HepG2 (cell line): ENCODE data around the gene SECTM1. TPM values are rescaled to one million over a fixed set of nuclear protein-coding genes. Genes with fewer than 3 reads are reported as not detected.

Experiments
- BATF2 ChIP-seq: sonication (generic); formaldehyde crosslinking; IDR thresholded peaks from 2 replicates; pipeline ENCODE4 v1.8.0; 2022; ENCODE audit warnings: mild to moderate bottlenecking, missing genetic modification reagents, moderate library complexity
- CEBPG ChIP-seq: IDR thresholded peaks from 2 replicates; pipeline ENCODE4 v1.6.1; 2016
- DR1 ChIP-seq: sonication (generic); formaldehyde crosslinking; IDR thresholded peaks from 2 replicates; pipeline ENCODE4 v1.8.0; 2021; ENCODE audit warnings: mild to moderate bottlenecking, missing genetic modification reagents, inconsistent platforms
- FOXJ3 ChIP-seq: sonication (generic); formaldehyde crosslinking; IDR thresholded peaks from 2 replicates; pipeline ENCODE4 v1.4.0; 2020; ENCODE audit warnings: missing genetic modification reagents, mild to moderate bottlenecking, borderline replicate concordance
- HDAC1 ChIP-seq: sonication (generic); formaldehyde crosslinking; IDR thresholded peaks from 2 replicates; pipeline ENCODE4 v1.5.1; 2020; ENCODE audit warnings: mild to moderate bottlenecking, missing genetic modification reagents
- HNF1A ChIP-seq, 2 experiments: sonication (generic) in 1 of 2; formaldehyde crosslinking in 1 of 2; IDR thresholded peaks; 2 replicates each; pipeline versions ENCODE4 v1.4.0 to v1.6.1; 2016 to 2020; ENCODE audit warnings: borderline replicate concordance in 1 of 2, low read depth in 1 of 2, mild to moderate bottlenecking in 1 of 2, missing genetic modification reagents in 1 of 2
- IRF9 ChIP-seq: sonication (generic); formaldehyde crosslinking; IDR thresholded peaks from 2 replicates; pipeline ENCODE4 v1.8.0; 2022; ENCODE audit warnings: missing genetic modification reagents, mild to moderate bottlenecking, borderline replicate concordance
- JUNB ChIP-seq: sonication (generic); formaldehyde crosslinking; IDR thresholded peaks from 2 replicates; pipeline ENCODE4 v1.8.0; 2022; ENCODE audit warnings: missing genetic modification reagents, mild to moderate bottlenecking, borderline replicate concordance
- MAFF ChIP-seq: IDR thresholded peaks from 2 replicates; pipeline ENCODE4 v1.6.1; 2011; ENCODE audit warnings: low read depth, low read length, improper control_type of control experiment
- MAFK ChIP-seq, 2 experiments: IDR thresholded peaks in 1 of 2; conservative IDR thresholded peaks in 1 of 2; 2 replicates each; pipeline ENCODE4 v1.6.1; 2011; ENCODE audit warnings: improper control_type of control experiment in 2 of 2, low read length in 2 of 2
- MXD4 ChIP-seq: IDR thresholded peaks from 2 replicates; pipeline ENCODE4 v1.6.1; 2016; ENCODE audit warnings: mild to moderate bottlenecking, missing biosample characterization, missing genetic modification reagents
- RFXANK ChIP-seq: IDR thresholded peaks from 2 replicates; pipeline ENCODE4 v1.6.1; 2016
- RXRA ChIP-seq: sonication (generic); formaldehyde crosslinking; IDR thresholded peaks from 2 replicates; pipeline ENCODE4 v1.5.1; 2020; ENCODE audit warnings: missing genetic modification reagents
- SIN3A ChIP-seq: IDR thresholded peaks from 2 replicates; pipeline ENCODE4 v1.6.1; 2011; ENCODE audit warnings: low read depth, mild to moderate bottlenecking, control low read depth, low read length, borderline replicate concordance
- SIX4 ChIP-seq: sonication (generic); formaldehyde crosslinking; IDR thresholded peaks from 2 replicates; pipeline ENCODE4 v1.4.0; 2020; ENCODE audit warnings: missing genetic modification reagents
- ZNF20 ChIP-seq: sonication (generic); formaldehyde crosslinking; IDR thresholded peaks from 2 replicates; pipeline ENCODE4 v1.4.0; 2020; ENCODE audit warnings: mild to moderate bottlenecking, moderate library complexity, missing genetic modification reagents
- ZNF24 ChIP-seq: fragments of 450-650 bp; IDR thresholded peaks from 2 replicates; pipeline ENCODE4 v1.6.1; 2017; ENCODE audit warnings: antibody characterized with exemption, mild to moderate bottlenecking
- ZNF326 ChIP-seq: sonication (generic); formaldehyde crosslinking; IDR thresholded peaks from 2 replicates; pipeline ENCODE4 v1.4.0; 2020; ENCODE audit warnings: missing genetic modification reagents, borderline replicate concordance
- polyA plus RNA-seq, 8 experiments: library from polyadenylated mRNA; depleted of rRNA in 3 of 8; stranded (reverse) in 7 of 8; unstranded in 1 of 8; fragments of >200 nt; fragmentation: Illumina TruSeq in 4 of 8; extraction: Trizol in 4 of 8; gene quantifications; 2 replicates each; pipeline versions ENCODE4 v1.2.1 to v1.2.3, GENCODE V29; 2011 to 2016; ENCODE audit warnings: low read depth in 4 of 8, missing spikeins in 1 of 8, mixed read lengths in 1 of 8; ENCODE audit not compliant: insufficient read depth in 1 of 8
- total RNA-seq, 5 experiments: library from RNA; depleted of rRNA; stranded (reverse); fragments of >200 nt; fragmentation: Illumina TruSeq; extraction: Trizol; gene quantifications; 2 replicates each; pipeline ENCODE4 v1.2.3, GENCODE V29; 2016; ENCODE audit warnings: low read depth in 1 of 5
- TF ChIP-seq, protein P1 (sequence below): sonication (generic); formaldehyde crosslinking; IDR thresholded peaks from 2 replicates; pipeline ENCODE4 v1.5.1; 2020; ENCODE audit warnings: mild to moderate bottlenecking, missing genetic modification reagents, moderate library complexity

The SECTM1 gene
- total and polyA plus RNA-seq, 2 of the 13 experiments (the other 11 are each of a cell fraction or from before 2014, with no cell fraction given), result 3.5 to 5.3 TPM

- TF ChIP-seq MAFK (conservative IDR thresholded peaks at IDR 0.05 in 1 of 2, IDR thresholded peaks at IDR 0.05 in 1 of 2; ENCODE audit: low read length in 2 of 2) (peak; percentile 74 to 81), SIN3A (peak; percentile 80), ZNF20 (CRISPR knock-in tag) (no peak), SIX4 (CRISPR knock-in tag) (no peak), ZNF326 (no peak), MXD4 (no peak), MAFF (peak; percentile 54), HNF1A (IDR thresholded peaks at IDR 0.05; ENCODE audit: low read depth) (peak; percentile 8; the same call in 1 of the 2 replicates), HNF1A (CRISPR knock-in tag; IDR thresholded peaks at IDR 0.05; ENCODE audit: borderline replicate concordance) (no peak), IRF9 (CRISPR knock-in tag) (no peak), RFXANK (CRISPR knock-in tag) (peak; percentile 87; the same call in 1 of the 2 replicates), CEBPG (CRISPR knock-in tag) (no peak), ZNF24 (no peak), HDAC1 (CRISPR knock-in tag) (peak; percentile 16; the same call in 1 of the 2 replicates), DR1 (CRISPR knock-in tag) (peak; percentile 68; the same call in 1 of the 2 replicates), JUNB (CRISPR knock-in tag) (no peak), BATF2 (CRISPR knock-in tag) (no peak), FOXJ3 (CRISPR knock-in tag) (no peak), RXRA (0 out of 2 replicates have a peak, but pooled peaks have one; percentile 27)
- TF ChIP-seq, protein P1, sequence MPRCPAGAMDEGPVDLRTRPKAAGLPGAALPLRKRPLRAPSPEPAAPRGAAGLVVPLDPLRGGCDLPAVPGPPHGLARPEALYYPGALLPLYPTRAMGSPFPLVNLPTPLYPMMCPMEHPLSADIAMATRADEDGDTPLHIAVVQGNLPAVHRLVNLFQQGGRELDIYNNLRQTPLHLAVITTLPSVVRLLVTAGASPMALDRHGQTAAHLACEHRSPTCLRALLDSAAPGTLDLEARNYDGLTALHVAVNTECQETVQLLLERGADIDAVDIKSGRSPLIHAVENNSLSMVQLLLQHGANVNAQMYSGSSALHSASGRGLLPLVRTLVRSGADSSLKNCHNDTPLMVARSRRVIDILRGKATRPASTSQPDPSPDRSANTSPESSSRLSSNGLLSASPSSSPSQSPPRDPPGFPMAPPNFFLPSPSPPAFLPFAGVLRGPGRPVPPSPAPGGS (CRISPR knock-in tag), result no peak
These were observed 34.4 kb upstream of the SECTM1 start (continued) for GRCh38 chr17:82367724-82368524.
